ENCODE results near the gene TP73.
"Not testable (repeated sequence)": the region's sequence is repeated elsewhere in the genome, so short reads cannot be mapped to it uniquely, and the experiment has no call there.

Gene TP73

DNA sequence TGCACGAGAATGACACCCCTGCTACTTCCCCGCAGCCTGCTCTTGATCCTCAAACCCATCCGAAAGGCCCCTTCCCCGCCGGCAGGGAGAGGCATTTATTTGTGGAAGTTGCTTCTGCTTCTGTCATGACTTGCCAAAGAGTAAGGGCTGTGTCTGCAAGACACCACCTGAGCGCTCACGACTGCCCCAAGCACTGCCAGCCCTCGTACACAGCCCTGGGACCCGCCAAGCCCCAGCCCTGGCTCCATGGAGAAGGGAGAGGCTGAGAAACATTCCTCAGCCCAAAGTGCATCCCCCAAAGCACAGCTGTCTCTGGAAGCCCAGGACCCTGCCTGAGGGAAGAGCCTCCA, 33.8 kb upstream of the TP73 start:
- in situ Hi-C loops (cut with HindIII; ENCODE audit: low sequenced_read_pairs) = no loop called here

DNA sequence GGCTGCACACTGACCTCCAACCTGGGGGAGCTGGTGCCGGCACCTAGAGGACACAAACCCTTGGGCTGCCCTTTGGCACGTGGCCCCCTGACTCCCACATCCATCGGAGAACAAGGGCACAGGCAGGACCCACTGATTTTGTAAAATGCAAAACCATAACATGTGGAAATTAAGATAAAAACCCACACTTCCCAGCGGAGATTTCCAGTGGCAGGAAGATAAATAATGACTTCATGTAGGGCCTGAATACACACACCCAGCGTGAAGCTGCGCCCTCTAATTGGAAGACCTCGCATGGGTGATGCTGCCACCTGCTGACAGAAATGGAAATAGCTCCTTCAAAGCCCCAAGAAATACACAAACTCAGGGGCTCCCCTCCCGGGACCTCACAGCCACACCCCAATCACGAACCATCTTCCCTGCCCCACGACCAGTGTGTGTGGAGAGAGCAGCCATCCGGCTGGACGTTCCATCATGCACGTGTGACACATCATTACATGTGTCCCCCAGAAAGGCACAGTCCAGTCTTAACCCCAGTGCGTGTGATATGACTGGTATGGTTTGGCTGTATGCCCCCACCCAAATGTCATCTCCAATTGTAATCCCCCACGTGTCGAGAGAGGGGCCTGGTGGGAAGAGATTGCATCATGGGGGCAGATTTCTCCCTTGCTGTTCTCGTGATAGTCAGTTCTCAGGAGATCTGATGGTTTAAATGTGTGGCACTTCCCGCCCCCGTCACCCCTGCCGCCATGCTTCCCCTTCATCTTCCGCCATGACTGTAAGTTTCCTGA, 33.2 kb upstream of the TP73 start:
- in situ Hi-C loops (cut with HindIII; ENCODE audit: low sequenced_read_pairs) = no loop called here

DNA sequence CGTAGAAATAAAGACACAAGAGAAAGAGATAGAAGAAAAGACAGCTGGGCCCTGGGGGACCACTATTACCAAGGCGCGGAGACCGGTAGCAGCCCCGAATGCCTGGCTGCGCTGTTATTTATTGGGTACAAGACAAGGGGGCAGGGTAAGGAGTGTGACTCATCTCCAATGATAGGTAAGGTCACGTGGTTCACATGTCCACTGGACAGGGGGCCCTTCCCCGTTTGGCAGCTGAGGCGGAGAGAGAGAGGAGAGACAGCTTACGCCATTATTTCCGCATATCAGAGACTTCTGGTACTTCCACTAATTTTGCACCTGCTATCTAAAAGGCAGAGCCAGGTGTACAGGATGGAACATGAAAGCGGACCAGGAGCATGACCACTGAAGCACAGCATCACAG, 31.6 kb upstream of the TP73 start:
- in situ Hi-C loops (cut with HindIII; ENCODE audit: low sequenced_read_pairs) = no loop called here

DNA sequence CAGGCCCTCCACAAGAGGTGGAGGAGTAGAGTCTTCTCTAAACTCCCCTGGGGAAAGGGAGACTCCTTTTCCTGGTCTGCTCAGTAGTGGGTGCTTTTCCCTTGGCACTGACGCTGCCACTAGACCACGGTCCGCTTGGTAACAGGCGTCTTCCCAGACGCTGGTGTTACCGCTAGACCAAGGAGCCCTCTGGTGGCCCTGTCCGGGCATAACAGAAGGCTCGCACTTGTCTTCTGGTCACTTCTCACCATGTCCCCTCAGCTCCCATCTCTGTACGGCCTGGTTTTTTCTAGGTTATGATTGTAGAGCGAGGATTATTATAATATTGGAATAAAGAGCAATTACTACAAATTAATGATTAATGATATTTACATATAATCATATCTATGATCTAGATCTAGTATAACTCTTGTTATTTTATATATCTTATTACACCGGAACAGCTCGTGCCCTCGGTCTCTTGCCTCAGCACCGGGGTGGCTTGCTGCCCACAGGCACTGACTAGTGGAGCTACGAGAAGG, 31.1 kb upstream of the TP73 start:
- in situ Hi-C loops (cut with HindIII; ENCODE audit: low sequenced_read_pairs) = not testable (repeated sequence)

DNA sequence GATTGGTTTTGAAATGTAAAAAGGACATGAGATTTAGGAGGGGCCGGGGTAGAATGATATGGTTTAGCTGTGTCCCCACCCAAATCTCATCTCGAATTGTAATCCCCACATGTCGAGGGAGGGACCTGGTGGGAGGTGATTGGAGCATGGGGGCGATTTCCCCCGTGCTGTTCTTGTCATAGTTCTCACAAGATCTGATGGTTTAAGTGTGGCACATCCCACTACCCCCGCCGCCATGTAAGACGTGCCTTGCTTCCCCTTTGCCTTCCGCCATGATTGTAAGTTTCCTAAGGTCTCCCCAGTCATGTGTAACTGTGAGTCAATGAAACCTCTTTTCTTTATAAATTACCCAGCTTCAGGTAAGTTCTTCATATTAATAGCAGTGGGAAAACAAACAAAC, 30.2 kb upstream of the TP73 start:
- in situ Hi-C loops (cut with HindIII; ENCODE audit: low sequenced_read_pairs) = not testable (repeated sequence)

DNA sequence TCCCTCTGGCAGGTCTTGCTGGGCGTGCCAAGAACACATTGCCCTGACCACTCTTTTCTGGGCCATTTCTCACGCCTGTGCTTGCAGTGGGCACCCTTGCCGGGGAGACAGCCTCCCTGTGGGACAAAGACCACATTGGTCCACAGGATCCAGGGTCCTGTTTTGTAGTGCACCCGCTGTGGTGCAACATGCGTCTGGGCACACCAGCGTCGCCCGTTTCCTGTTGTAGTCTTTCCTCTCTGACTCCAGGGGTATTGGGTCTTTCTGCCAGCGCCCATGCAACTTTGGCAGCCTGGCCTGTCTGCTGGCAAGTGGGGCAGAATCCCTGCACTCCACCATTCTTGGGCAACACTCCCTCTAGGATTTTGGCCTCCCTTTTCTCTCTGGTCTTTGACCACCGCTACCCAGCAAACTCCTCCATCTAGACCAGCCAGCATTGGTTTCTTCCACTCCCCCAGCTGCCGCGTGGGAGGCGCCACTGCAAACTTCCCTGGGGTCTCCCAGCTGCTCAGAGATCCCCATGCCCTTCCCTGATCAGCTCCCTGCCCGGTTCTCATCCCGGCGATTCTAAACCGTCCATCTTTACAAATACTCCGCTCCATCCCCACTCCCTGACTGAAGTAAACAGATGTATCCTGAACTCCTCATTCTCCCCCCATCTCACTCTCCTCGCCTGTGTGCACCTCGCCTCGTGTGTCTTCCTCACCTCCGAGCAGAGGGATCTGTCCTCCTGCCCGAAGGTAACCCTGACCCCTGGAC, 28.7 kb upstream of the TP73 start:
- in situ Hi-C loops (cut with HindIII; ENCODE audit: low sequenced_read_pairs) = no loop called here

DNA sequence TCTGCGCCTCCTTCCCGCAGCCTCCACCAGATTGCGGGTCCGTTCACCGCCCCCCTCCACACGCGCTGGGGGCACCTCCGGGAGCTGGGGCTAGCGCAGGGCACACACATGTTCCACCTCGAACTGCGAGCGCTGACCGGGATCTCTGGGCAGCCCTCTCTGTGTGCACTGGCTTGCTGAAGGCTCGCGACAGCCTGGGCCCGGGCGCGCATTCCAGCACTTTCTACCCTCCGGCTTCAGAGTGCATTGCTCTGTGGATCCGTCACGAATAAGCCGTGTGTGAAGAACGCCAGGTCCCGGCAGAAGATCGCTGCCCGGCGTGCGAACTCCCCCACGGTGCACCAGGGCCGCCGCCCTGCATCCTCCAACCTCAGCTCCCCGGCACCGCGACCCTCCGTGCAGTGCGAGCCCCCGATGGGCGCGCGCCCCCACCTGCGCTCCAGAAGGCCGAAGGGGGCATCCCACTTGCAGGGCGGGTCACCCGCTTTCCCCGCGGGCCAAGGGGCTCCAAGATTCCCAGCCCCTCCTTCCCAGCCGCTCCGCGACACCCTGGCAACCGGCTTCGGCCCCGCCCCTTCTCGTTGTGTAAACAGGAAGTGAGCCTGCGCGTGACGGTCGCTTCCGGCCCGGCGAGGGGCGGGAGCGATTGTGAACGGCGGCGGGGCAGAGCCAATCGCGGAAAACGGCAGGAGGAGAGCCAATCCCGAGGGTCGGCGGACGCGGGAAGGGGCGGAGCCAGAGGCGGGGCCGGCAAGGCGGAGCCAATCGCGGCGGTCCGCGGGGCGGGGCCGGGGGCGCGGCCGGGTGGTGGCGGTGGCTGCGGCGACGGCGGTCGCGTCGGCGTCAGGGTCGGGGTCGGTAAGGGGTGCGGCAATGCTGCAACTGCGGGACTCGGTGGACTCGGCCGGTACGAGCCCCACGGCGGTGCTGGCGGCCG, 27.8 kb upstream of the TP73 start, which contains the start of gene TPRG1L:
Gene TPRG1L, plus strand, starts transcription at position 816 of the 937 bp plus-strand sequence. Its CDS starts 58 bp downstream, at position 874.
- in situ Hi-C loops (cut with HindIII; ENCODE audit: low sequenced_read_pairs) = loop anchor here (5.0 to 25.0 kb wide), 2 partner anchors 87 to 138 kb away; partner anchors contain the start of genes CCDC27 and SMIM1

DNA sequence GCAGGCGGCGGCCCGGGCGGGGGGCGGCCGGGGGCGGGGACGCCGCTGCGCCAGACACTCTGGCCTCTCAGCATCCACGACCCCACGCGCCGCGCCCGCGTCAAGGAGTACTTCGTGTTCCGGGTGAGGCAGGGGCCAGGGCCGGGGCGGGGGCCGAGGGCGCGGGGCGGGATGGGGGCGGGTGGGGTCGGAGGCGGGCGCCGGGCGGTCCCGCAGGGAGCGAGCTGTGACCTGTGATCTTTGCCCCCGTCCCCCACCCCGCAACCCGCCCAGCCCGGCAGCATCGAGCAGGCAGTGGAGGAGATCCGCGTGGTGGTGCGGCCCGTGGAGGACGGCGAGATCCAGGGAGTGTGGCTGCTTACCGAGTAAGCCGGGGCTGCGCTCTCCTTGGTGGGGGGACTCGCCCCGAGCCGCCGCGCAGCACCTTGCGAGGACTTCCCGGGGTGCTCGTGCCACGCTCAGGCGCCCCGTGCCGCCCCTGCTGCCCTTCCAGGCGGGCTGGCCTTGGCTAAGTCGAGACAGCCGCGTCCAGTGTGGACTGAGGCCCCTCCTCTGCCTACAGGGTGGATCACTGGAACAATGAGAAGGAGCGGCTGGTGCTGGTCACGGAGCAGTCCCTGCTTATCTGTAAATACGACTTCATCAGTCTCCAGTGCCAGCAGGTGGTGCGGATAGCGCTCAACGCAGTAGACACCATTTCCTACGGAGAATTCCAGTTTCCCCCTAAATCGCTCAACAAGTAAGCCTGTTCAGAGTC, 27.0 kb upstream of the TP73 start:
- in situ Hi-C loops (cut with HindIII; ENCODE audit: low sequenced_read_pairs) = loop anchor here (5.0 to 25.0 kb wide), 2 partner anchors 88 to 137 kb away; partner anchors contain the start of genes CCDC27 and SMIM1

DNA sequence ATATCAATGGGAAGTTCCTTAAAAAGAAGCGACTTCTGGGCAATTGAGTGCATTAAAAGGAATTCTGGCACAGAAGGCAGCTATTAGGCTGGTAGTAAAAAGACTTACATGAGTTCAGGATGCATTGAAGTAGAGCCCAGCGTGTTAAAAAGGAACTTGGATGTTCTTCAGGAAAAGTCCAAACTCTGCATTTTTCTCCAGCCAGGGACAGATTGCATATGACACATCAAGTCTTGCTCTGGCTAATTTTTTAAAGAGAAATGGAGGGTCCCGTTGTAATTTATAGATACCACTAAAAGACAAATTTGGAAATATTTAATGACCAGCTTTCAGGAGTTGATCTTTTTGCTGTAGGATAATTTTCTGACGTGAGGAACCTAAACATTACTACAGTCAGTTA, 26.3 kb upstream of the TP73 start:
- in situ Hi-C loops (cut with HindIII; ENCODE audit: low sequenced_read_pairs) = loop anchor here (5.0 to 25.0 kb wide), 2 partner anchors 89 to 136 kb away; partner anchors contain the start of genes CCDC27 and SMIM1

DNA sequence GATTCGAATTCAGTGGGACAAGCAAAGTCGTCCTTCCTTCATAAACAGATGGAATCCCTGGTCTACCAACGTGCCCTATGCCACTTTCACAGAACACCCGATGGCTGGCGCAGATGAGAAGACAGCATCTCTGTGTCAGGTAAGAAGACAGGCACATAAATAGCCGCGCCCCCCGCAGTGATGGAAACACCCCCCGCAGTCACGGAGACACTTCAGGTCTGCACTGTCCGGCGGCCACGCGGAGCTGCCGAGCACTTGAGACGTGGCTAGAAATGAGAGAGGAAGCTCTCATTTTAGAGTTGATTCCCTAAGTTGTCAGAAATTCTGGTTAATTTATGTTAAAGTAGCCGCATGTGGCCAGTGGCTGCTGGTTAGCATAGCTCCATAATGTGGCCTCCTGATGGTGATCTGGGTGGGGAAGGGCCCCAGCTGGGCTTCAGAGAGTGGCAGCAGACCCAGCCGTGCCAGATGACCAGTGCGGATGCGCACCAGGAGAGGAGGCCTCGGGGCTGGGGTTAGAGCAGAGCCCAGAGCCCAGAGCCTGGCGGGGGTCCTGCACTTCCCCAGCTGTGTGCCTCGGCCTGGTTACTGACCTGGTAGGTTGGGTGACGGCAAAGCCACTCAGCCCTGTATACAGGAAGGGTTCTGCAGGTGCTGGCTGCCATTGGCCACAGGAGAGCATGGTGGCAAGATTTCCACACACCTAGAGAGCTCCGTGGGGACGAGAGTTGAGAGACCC, 24.6 kb upstream of the TP73 start:
- in situ Hi-C loops (cut with HindIII; ENCODE audit: low sequenced_read_pairs) = loop anchor here (5.0 to 25.0 kb wide), 2 partner anchors 90 to 135 kb away; partner anchors contain the start of genes CCDC27 and SMIM1

DNA sequence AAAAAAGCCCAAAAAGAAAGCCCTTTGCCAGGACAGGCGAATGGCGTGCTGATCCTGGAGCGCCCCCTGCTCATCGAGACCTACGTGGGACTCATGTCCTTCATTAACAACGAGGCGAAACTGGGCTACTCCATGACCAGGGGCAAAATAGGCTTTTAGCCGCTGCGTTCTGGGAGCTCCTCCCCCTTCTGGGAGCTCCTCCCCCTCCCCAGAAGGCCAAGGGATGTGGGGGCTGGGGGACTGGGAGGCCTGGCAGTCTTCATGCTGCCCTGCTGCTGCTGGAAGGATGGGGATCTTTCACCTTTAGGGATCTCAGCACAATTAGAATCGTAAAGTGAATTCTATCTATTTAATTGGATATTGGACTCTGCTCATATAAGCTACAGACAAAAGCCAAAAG, 23.9 kb upstream of the TP73 start:
- in situ Hi-C loops (cut with HindIII; ENCODE audit: low sequenced_read_pairs) = loop anchor here (5.0 to 25.0 kb wide), 2 partner anchors 91 to 134 kb away; partner anchors contain the start of genes CCDC27 and SMIM1

DNA sequence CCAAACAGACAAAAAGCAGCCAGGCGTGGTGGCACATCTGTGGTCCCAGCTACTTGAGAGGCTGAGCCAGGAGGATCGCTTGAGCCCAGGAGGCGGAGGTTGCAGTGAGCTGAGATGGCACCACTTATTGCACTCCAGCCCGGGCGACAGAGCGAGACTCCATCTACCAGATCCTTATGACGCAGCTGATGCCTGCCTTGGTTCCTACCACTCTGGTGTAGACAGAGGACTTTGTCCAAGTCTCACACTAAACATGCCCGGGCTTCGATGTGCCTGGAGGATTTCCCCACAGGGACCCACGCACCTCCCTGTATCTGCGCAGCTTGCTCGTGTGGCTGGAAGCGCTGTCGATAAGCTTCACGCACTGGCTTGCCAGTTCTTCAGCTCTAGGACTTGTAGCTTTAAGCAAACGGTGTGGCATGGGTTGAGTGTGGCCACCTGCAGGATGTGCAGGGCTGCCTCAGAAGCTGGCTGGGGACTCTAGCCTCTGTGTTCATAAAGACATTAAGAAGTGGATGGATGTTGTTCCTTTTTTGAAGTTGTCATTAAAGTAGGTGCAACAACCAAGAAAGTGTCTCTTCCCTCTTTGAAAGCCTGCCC, 22.7 kb upstream of the TP73 start:
- in situ Hi-C loops (cut with HindIII; ENCODE audit: low sequenced_read_pairs) = loop anchor here (5.0 to 25.0 kb wide), 2 partner anchors 92 to 133 kb away; partner anchors contain the start of genes CCDC27 and SMIM1

DNA sequence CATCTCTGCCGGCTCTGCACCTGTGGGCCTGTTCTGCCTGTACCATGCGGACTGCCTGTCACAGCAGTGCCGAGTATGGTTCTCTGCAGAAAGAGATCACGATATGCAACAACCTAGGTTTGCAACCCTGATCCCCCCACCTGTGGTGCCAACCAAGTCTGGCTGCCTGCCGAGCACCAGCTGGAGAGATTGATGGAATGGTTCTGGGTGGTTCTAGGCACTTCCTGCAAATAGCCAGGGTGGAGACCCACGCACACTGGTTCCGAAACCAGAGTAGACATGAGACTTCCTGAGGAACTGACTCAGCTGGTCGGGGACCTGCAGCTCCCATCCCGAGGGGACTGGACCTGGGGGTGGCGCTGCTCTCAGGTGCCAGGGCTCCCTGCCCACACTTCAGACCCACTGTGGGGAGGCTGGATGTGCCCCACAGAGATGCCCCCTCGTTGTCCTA, 22.1 kb upstream of the TP73 start:
- in situ Hi-C loops (cut with HindIII; ENCODE audit: low sequenced_read_pairs) = loop anchor here (25.0 kb wide), 1 partner anchor 132 kb away; the partner anchor contains the start of genes CCDC27 and SMIM1

DNA sequence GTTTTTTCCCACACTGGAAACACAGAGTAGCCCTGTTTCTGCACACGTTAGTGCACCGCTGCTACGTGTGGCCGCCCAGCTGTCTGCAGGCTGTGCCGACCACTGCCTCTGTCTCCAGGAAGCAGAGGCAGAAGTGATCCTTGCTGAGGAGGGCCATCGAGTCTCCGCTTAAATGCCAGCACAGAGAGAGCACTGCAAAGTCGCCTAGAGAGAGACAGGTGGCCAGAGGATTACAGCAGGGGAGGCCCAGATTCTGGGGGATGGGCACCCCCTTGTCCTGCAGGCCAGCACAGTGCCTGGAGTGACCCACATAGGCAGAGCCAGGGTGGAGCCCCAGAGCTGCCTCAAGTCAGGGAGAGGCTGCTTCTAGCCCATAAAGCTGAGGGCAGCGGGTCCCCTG, 21.4 kb upstream of the TP73 start:
- in situ Hi-C loops (cut with HindIII; ENCODE audit: low sequenced_read_pairs) = loop anchor here (25.0 kb wide), 1 partner anchor 131 kb away; the partner anchor contains the start of genes CCDC27 and SMIM1

DNA sequence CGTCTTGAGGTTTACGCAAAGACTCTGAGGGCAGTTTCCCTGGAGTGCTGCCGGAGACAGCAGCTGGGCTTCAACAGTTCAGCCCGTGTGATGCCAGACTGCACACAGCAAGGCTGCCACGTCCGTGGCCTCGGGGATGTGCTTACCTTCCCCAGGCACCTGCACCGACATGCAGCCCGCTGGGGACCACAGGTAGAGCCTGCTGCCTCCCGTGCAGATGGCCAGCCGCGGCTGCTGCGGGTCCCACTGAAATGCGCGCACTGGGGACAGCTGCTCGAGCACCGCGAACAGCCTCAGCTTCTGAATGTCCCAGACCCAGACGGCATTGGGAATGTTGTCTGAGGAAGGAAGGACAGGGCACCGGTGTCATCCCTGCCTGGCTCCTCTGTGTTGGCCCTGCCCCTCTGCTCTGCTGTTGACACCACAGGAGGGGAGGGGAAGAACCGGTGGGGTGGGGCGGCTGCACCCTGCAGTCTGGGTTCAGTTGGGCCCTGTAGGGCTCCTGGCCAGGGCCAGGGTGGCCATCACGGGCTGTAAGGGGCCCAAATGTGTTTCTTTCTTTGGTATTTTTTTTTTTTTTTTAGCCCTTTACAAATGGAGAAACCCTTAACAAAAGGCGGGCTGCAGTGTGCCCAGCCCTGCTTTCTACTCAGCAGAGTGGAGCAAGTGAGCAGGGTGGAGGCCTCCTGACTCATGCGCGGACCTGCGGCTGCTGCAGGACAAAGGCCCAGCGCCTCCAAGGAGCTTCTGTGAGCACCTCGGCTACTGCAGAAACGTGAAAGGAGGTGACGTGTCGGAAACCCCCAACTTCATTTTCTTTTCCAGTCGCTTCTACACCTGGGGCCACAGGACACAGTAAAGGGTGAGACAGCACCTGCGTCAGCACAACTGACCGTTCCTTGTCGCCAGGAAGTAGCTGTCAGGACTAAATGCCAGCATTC, 20.7 kb upstream of the TP73 start:
- in situ Hi-C loops (cut with HindIII; ENCODE audit: low sequenced_read_pairs) = loop anchor here (25.0 kb wide), 1 partner anchor 131 kb away; the partner anchor contains the start of genes CCDC27 and SMIM1

DNA sequence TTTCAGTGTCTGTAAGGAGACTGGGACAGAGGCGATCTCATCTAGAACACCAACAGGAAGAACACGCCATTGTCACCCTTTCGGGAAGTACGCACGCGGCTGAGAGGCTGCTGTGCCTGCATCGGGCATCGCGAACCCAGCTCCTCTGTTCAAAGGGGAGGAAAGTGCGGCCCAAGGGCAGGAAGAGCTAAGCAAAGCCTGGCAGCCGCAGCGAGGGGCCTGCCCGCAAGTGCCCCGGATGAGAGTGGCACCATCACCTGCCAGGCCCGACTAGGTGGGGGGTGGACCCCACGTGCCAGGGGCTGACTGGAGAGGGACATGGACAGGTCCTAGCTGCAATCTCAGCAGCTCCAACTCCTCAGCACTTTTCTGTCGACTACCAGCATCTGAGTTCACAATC, 20.0 kb upstream of the TP73 start:
- in situ Hi-C loops (cut with HindIII; ENCODE audit: low sequenced_read_pairs) = loop anchor here (25.0 kb wide), 1 partner anchor 130 kb away; the partner anchor contains the start of genes CCDC27 and SMIM1
